Cortex of kidney (tissue), 1 donor: ENCODE data around the gene CNFN.

ENCODE experiments used
- DNase-seq: peaks from one replicate; lab custom pipeline; 2025; lab: John Stamatoyannopoulos, UW

Gene CNFN, protein sequence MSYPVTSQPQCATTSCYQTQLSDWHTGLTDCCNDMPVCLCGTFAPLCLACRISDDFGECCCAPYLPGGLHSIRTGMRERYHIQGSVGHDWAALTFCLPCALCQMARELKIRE

DNA sequence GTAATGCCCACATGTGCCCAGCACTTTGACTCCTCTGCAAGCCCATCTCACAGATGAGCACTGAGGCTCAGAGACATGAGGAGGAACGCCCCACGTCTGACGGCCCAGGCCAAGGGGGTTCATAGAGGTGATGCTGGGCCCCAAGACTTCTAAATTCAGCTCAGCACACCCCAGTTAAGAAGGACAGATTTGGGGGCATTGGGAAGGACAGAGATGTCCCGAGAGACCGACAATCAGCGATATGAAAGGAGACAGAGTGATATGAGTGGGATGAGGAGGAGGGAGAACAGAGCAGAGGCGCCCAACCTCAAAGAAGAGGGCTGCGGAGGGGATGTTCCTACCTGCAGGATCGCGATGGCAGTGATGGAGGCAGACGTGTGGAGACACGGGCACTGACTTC lies at the start of gene CNFN:
CNFN (minus strand) TSS at position 399 of the 400 bp plus-strand sequence. CDS start 1,260 bp downstream, outside the sequence.
- no peak for DNase-seq

DNA sequence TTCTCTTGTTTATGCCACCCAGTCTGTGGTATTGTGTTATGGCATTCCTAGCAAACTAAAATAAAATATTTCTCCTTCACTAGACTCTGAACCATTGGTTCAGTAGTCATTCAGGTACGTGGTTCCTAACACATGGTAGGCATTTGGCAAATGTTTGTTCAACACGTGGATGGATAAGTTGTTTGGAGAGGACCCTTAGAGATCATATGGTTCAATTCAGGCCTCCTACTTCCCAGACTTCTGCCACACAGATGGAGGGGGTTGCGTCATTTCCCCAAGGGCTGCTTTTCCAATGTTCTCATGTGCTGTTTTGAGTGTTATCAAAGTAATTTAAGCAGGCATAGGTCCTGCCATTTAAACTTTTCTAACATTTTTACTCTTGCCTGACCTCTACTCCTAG lies 45.9 kb upstream of the CNFN start:
- no peak for DNase-seq

DNA sequence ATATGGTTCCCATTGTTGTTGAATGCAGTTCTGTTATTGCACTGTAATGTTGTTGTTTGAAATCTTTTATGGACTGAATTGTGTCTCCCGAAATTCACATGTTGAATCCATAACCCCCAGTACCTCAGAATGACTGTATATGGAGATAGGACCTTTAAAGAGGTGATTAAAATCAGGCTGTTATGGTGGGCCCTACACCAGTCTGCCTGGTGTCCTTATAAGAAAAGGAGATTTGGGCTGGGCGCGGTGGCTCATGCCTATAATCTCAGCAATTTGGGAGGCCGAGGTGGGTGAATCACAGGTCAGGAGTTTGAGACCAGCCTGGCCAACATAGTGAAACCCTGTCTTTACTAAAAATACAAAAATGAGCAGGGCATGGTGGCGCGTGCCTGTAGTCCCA lies 45.2 kb upstream of the CNFN start:
- DNase-seq, result no peak

DNA sequence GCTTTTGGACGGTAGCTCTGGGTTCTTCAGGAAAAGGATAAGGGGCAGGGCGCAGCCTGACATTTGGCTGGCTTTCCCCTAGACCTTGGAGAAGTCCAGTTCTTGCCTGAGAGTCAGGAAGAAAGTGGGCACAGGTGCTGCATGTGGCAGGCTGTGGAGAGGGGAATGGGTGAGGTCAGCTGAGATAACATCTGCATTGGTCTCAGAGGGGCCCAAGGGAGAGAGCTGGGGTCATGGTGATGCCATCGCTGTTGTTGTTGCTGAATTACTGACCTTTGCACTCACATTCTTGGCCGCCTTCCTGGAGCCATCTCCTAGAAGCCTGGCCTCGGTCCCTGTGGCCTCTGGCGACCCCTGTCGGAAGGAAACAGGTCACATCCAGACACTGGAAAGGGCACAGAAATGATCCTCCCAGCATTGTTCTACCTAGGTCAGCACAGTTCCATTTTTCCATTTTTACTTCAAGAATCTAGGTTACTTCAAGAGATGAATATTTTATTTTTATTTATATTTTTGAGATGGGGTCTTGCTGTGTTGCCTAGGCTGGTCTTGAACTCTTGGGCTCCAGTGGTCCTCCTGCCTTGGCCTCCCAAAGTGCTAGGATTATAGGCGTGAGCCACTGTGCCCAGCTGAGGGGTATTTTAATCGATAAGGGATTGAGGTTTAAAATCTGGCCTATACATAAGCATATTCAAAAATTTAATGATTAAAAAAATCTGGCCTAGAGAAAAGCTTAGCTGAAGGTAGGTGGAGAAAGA lies 43.6 kb upstream of the CNFN start:
- DNase-seq, result no peak

DNA sequence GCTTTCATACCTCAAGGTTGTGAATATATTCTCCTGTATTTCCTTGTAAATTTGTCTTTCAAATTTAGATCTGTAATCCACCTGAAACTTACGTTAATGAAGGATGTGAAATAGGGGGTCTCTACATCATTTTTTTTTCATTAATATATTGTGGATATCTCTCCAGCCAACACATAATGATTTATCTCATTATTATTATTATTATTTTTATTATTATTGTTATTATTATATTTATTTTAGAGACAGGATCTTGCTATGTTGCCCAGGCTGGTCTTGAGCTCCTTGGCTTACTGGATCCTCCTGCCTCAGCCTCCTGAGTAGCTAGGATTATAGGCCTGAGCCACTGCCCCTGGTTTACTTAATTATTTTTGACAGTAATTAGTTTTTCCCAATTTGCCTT lies 41.4 kb upstream of the CNFN start:
- DNase-seq, result no peak

DNA sequence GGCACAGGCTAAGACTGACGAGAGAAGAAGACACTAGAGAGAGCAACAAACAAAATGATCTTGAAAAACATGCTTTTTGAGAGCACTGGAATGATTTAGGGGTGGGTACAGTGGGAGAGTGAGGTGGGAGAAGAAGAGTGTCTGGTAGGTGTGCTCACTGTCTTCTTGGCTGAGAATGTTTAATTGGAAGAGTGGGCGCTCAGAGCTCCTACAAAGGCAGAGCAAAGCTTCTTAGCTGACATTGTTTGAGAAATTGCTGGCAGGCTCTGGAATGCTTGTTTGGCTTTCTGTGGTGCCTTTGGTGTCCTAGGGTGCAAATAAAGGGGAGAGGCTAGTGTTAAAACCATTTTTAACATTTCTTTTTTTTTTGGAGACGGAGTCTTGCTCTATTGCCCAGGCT lies 38.6 kb upstream of the CNFN start:
- DNase-seq, result no peak

DNA sequence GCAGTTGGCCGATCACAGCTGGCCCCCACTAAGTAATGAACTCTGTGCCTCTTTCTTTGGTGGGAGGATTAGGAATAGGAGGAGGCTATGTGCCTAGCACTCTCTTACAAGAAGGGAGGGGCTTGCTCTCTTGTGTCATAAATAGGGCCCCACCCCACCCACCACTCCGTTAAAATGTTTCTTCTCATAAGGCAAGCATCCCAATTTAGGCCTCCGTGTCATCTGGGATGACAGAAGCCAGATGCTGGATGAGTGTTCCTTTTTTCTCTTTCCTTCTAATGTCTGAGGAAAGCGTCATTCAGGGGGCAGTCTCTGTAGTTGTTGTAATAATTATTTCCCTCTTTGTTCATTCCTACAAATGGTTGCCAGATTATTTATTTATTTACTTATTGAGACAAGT lies 37.2 kb upstream of the CNFN start, which contains the start of gene LIPE:
LIPE (minus strand) TSS at position 76 of the 400 bp plus-strand sequence. CDS start 239 bp downstream, outside the sequence.
- no peak for DNase-seq

DNA sequence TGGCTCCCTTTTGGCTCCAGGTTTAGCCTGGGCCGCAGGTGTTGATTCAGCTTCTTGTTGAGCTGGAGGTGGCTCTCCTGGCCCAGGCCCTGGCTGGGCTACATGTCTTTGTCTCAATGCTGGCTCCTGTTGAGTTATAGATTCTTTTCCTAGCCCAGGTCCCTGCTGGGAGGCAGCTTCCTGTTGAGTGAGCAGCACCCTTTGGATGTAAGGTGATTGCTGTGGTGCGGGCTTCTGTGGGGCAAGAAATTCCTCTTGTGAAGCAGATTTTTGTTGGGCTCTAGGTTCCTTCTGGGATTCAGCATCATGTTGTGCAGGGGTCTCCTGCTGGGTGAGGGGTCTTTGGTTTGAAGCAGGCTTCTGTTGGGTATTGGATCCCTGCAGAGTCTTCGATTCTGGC lies 36.5 kb upstream of the CNFN start:
- no peak for DNase-seq

DNA sequence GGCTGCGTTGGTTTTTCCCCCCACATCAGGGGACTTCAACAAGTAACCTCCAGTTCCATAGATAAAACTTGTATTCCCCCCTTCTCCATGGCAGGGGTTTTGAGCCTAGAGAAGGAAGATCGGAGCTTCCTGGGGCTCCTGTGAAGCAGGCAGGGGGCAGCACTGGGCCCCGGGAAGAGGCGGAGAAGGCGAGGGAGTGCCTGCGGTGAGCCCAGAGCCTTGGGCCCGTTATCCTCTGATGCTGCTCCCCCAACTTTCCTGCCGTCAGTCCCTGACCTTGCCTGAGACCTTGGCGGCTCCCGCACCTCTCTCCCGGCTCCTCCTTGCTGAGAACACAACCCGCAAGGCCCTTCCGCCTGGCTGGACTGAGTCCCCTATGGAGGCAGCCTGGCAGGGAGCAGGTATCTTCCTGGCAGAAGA lies 34.6 kb upstream of the CNFN start:
- no peak for DNase-seq

DNA sequence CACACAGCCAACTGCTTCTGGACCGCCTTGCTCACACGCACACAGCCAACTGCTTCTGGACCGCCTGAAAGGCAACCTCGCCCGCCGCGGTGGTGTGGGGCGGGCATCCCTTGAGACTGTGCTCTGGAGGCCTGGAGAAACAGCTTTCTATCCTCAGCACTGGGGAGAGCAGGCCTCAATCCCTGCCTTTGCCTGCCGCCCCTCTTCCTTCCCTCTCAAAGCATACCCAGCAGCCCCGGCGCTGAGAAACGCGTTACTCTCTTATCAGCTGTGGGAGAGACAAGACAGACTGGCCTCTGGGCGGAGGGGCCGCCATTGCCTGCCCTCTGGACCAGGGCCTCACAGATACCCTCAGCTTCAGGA lies 34.2 kb upstream of the CNFN start:
- DNase-seq, result no peak

DNA sequence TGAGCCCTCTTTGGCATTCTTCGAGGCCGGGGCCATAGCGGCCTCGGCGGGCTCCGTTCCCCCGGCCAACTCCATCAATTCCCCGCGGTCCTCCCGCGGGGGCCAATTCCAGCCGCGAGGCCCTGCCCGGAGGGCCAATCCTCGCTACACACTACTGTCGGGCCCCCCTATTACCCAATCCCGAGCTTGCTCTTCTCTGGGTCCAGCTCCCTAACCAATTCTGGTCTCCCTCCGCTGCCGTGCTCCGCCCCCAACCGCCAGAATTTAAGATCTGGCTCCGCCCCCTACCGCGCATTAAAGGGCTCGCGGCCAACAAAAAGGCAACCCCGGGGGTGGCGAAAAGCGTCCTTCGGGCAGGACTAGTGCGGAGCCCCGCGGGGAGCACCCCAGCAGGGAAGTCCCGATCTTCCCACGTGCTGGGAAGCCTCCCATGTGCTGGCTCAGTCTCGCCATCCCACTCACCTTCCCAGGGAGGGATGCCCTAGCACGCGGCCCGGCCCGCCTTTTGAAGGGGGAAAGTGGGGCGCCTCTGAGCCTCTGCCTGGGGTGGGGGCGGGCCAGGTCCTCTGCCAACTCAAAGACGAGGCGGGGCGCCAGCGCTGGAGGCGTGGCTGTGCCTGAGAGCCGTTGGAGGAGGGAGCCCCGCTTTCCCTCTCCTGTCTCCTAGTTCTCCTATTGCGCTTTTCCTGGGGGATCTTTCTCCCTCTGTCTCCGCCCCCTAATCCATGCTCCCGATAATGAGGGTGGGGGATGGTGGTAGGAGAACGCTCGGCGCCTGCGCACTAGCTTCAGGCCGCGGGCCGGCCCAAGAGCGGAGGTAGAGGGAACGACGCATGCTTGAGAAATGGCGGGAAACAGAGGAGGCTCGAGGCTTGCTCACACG lies 33.6 kb upstream of the CNFN start:
- no peak for DNase-seq

DNA sequence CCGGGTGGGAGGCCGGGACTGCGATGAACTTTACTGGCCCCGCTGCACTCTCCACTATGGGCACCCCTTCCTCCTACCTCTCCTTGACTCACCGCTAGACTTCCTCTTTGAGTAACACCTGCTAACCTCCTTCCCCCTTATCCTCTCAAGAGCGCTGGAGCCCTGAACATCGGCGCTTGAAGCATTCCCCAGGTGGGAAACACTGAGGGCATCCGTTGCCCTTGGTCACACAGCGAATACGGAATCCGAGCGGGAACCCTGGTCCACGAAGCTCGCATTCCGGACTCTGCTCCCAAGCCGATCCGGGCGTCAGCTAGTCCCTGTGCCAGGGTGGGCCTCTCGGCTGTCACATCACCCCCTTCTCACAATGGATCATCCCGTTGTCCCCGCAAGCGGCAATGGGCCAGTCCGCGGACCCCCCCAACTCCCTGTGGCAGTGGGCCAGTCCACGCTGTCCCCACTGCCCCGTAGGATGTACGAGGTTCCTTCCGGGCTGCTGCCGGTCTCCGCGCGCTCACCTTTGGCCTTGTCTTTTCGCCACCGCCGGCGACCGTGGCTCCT lies 32.9 kb upstream of the CNFN start:
- no peak for DNase-seq

DNA sequence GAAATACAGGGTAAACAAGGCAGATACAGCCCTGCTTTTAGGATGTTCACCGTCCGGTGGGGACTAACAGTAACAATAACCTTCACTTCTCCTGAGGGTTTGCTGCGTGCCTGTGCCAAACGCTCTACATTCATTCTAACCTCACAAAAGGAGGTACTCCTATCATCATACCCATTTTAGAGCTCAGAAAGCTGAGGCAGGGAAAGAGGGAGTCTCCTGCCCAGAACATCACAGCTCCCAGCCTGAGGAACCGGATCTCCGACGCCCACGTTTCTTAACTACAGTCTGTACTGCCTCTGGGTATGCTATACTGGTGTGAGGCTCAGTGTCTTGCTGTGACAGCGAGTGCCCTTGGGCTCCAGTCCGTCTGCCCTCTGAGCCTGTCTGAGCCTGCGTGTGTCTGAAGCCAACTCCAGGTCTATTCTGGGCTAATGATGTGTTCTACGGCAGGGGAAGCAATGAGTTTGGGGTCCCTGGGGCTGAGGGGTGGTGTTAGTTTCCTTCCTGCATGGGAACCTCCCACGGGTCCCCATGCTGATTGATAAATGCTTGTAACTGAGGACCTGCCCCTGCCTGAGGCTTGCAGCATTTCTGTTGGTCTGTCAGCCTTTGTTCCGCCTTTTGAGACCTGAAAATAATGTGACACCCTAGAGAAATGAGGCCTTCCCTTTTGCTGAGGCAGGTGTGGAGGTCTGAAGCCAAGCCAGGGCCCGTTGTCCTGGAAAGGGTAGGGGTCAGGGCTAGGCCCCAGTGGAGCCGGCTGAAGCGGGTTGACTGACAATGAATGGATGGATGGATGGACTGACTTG lies 32.2 kb upstream of the CNFN start:
- no peak for DNase-seq

DNA sequence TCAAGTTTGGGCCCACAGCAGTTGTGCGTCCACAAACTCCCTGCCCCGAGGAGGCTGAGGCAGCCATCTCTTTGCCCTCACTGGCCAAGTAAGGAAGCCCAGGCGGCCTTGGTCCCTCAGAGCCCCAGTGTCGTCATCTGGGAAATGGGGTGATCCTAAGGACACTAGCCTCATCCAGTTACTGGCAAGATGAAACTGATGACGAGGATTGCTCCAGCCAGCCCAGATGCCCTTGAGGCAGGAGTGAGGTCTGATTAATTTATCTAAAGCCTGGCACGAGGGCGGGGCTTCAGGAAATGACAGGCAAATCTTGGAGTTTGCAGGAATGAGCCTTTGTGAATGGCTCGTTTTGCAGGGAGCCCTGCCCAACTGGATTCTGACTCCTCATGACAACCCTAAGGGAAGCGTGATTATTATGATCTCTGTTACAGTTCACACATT lies 31.5 kb upstream of the CNFN start:
- no peak for DNase-seq

DNA sequence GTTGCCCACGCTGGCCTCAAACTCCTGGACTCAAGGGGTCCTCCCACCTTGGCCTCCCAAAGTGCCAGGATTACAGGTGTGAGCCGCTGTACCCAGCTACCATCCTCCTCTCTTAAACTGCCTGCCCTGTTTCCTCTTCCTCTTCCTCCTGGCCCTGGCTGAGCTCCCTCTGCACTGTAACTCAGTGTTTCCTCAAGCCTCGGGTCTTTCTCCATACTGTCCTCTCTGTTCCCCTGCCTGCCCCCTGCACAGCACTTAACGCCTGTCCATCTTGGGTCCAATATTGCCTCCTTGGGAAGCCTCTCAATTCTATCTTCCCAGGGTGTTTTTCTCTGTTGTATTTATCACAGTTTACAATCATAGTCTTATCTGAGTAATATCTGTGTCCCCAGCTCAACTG lies 31.0 kb upstream of the CNFN start:
- no peak for DNase-seq

DNA sequence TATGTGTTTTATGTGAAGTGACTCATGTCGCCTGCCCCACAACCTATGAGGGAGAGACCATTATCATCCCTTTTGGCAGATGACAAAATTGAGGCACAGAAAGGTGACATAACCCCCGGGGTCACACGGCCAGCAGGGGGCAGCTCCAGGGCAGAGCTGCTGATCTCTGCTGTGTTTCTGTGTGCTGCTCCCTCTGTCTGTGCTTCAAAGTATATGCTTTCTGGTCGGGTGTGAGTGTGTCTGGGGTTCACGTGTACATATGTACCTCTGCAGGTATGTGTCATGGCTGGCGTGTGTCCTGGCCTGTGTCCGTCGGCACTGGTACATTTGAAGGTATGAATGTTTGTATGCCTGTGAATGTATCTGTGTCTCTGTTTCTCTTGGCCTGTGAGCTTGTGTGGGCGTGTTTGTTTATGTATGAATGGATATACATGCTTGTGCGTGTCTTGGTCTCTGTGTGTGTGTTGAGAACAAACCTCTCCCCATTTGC lies 30.0 kb upstream of the CNFN start:
- DNase-seq, result no peak

DNA sequence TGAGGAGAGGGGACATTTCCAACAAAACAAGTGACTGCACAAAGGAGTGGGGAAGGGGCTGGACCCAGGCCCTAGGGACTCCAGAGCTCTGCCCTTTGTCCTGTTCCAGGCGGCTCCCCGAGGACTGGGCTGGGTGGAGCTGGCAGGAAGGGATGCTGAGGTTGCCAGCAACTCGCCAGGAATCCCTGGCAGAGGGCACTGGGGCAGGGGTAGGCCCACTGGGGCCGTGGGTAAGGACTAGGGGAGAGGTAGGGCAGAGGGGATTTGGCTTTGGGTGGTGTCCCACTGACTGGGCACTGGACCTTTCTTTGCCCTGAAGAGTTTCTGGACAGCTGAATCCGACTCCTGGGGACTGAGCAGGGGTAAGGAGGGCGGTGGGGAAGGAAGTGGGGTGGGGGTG lies 29.2 kb upstream of the CNFN start:
- no peak for DNase-seq

DNA sequence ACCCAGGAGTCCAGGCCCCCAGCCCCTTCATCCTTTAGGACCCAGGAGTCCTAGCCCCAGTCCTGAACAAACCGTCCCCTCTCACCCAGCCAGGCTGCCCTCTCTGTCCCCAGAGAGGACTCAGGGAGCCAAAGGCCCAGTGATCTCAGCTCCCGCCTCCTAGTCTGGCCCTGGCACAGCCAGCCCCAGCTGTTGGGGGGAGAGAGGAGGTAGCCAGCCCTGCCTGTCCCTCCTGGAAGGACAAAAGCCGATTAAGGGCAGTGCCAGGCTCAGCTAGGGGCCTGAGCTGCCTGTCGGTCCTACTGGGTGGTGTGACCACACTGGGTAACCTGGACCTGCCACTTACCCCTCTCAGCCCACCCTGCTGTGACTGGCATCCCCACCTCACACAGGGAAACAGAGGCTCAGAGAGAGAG lies 22.6 kb upstream of the CNFN start:
- no peak for DNase-seq

DNA sequence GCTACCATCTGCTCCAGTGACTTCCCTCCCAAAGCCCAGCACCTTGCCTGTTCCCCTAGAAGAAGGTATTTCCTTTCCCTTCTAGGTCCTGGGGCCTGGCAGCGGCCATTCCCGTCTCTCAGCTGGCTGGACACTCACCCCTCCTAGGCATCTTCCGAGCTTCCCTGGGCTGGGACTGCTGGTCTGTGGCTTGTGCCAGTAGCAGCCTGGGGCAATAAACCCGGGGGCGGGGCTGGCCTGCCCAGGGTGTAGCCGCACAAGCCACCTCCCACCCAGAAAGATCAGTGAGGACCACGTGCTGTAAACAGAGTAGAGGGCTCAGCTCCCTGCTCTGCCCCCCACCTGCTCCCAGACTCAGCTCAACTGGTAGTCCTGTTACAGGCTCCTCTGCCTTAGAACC lies 22.1 kb upstream of the CNFN start:
- DNase-seq, result no peak

DNA sequence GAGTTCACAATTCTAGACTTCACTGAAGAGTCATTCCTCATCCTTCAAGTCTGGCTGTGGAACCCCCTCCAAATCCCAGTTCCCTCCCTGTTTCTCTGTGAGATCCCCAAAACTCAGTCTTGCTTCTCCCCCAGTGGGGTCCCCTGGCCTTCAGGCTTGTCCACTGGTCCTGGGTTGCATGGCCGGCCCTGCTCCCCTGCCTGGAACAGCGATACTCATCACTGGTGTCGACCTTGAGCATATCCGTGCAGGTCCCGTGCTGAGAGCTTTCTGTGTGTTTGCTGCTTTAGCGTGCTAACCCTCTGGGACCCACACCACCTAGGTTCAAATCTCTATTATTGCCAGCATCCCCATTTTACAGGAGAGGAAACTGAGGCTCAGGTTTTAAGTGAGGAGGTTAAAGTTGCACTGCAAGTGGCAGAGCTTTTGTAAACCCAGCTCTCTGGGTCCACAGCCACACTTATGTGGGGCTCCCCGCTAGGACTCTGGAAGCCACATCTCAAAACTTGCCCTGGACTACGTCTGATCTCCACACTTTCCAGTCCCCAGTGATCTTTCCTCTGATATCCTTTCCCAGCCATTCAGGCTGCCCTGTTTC lies 21.6 kb upstream of the CNFN start:
- no peak for DNase-seq

DNA sequence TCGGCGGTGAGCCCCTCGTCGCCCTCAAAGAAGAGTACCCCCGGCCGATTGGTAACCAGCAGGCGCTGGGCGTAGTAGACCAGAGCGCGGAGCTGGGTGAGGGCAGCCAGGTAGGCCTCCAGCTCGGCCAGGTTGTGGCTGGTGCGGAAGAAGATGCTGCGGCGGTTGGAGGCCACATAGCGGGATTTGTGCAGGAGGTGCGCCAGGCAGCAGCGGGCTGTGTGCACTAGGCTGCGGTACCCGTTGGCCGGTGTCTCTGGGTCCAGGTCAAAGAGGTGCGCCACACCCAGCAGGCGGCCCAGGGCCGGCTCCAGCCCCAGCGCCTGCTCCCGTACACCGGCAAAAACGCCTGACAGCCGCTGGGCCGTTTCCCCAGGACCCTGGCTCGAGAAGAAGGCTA lies 20.3 kb upstream of the CNFN start:
- no peak for DNase-seq
